ENCODE results near the gene KIFBP. TPM values are rescaled to one million over a fixed set of nuclear protein-coding genes. Genes with fewer than 3 reads are reported as not detected.

KIFBP gene
- total RNA-seq, 1 experiment from 2014 or later, result 65.9 TPM

- Histone ChIP-seq H3K9me2 (replicated peaks; ENCODE audit: low read length) (no peaks in the 10 kb centered on the region), H3K4me3 (ENCODE audit: low read length) (no peak overlapping the region), H3K4me2 (ENCODE audit: low read length) (no peak overlapping the region), H3K27ac (ENCODE audit: low read length) (no peak overlapping the region), H3K79me2 (ENCODE audit: low read length) (no peaks in the 10 kb centered on the region), H3K27me3 (ENCODE audit: low read length) (no peaks in the 10 kb centered on the region), H3K9me3 (ENCODE audit: low read length) (no peaks in the 10 kb centered on the region), H3K9ac (ENCODE audit: low read length) (no peak overlapping the region), H2AFZ (ENCODE audit: low read length) (no peak overlapping the region), H3K4me1 (ENCODE audit: insufficient read depth, low read length) (peaks cover 36% of the 10 kb centered on the region), H3F3A (ENCODE audit: low read length, unreplicated experiment) (peaks cover 18% of the 10 kb centered on the region), H4K20me1 (ENCODE audit: low read length) (no peaks in the 10 kb centered on the region), H3K36me3 (ENCODE audit: low read depth, low read length) (no peaks in the 10 kb centered on the region)
- POLR2A ChIA-PET (ENCODE audit: unreplicated experiment), result no interaction called here
- DNase-seq, result no peak
- ATAC-seq, result no peak
- BruUV-seq (replicated peaks), result no TSS peak
- intact Hi-C loops (cut with micrococcal nuclease), result no loop called here
- CTCF ChIA-PET, result no interaction called here
- TF ChIP-seq, protein P1, sequence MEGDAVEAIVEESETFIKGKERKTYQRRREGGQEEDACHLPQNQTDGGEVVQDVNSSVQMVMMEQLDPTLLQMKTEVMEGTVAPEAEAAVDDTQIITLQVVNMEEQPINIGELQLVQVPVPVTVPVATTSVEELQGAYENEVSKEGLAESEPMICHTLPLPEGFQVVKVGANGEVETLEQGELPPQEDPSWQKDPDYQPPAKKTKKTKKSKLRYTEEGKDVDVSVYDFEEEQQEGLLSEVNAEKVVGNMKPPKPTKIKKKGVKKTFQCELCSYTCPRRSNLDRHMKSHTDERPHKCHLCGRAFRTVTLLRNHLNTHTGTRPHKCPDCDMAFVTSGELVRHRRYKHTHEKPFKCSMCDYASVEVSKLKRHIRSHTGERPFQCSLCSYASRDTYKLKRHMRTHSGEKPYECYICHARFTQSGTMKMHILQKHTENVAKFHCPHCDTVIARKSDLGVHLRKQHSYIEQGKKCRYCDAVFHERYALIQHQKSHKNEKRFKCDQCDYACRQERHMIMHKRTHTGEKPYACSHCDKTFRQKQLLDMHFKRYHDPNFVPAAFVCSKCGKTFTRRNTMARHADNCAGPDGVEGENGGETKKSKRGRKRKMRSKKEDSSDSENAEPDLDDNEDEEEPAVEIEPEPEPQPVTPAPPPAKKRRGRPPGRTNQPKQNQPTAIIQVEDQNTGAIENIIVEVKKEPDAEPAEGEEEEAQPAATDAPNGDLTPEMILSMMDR (conservative IDR thresholded peaks at IDR 0.05; ENCODE audit: low read depth, low read length), result no peak
- TF ChIP-seq EZH2 (IDR thresholded peaks at IDR 0.05; ENCODE audit: low read length, unreplicated experiment), result no peak
- no peak for TF ChIP-seq EZH2phosphoT487 (IDR thresholded peaks at IDR 0.05; ENCODE audit: borderline replicate concordance, low read length)
These were observed 76.2 kb downstream of the KIFBP start for GRCh38 chr10:69064762-69065328.

- H3K27ac ChIP-seq (ENCODE audit: low read length), result no peak overlapping the region
- H2AFZ ChIP-seq (ENCODE audit: low read length), result peak overlapping the region; percentile 6
- ATAC-seq, result no peak
These were observed 77.1 kb downstream of the KIFBP start for GRCh38 chr10:69065406-69066361.

More at GRCh38 chr10:69065406-69066361, 77.1 kb downstream of the KIFBP start:
- DNase-seq, result peak; percentile 59
- no peaks in the 10 kb centered on the region for H3K9me2 ChIP-seq (replicated peaks; ENCODE audit: low read length)
- CTCF ChIA-PET, result interaction anchor here (0.6 kb wide), 1 partner anchor 19 kb away, joined by 3 read pairs; no protein-coding TSS in a partner anchor
- no peak overlapping the region for H3K4me3 ChIP-seq (ENCODE audit: low read length)
- no peaks in the 10 kb centered on the region for H4K20me1 ChIP-seq (ENCODE audit: low read length)
- no peaks in the 10 kb centered on the region for H3K79me2 ChIP-seq (ENCODE audit: low read length)
- TF ChIP-seq EZH2phosphoT487 (IDR thresholded peaks at IDR 0.05; ENCODE audit: borderline replicate concordance, low read length) (no peak), EZH2 (IDR thresholded peaks at IDR 0.05; ENCODE audit: low read length, unreplicated experiment) (no peak)
- TF ChIP-seq, protein P1 (conservative IDR thresholded peaks at IDR 0.05; ENCODE audit: low read depth, low read length), result no peak
- peaks cover 35% of the 10 kb centered on the region for H3K4me1 ChIP-seq (ENCODE audit: insufficient read depth, low read length)
- peaks cover 18% of the 10 kb centered on the region for H3F3A ChIP-seq (ENCODE audit: low read length, unreplicated experiment)
- H3K36me3 ChIP-seq (ENCODE audit: low read depth, low read length), result no peaks in the 10 kb centered on the region
- no peaks in the 10 kb centered on the region for H3K9me3 ChIP-seq (ENCODE audit: low read length)
- H3K4me2 ChIP-seq (ENCODE audit: low read length), result no peak overlapping the region
- H3K27me3 ChIP-seq (ENCODE audit: low read length), result no peaks in the 10 kb centered on the region
- POLR2A ChIA-PET (ENCODE audit: unreplicated experiment), result no interaction called here
- intact Hi-C loops (cut with micrococcal nuclease), result no loop called here
- no TSS peak for BruUV-seq (replicated peaks)
- H3K9ac ChIP-seq (ENCODE audit: low read length), result no peak overlapping the region

Other genes with a start within 250 kb of the KIFBP start
- 1.4 and 3.2 TPM in 2 replicates for gene STOX1, start 161.3 kb upstream of the KIFBP start, total RNA-seq (2014; rRNA removed)
- 40.4 and 41.4 TPM in 2 replicates for gene DDX50, start 87.5 kb upstream of the KIFBP start, total RNA-seq (2014; rRNA removed)
- gene DDX21, start 32.6 kb upstream of the KIFBP start, total RNA-seq (2014; rRNA removed), result 159 and 169 TPM in 2 replicates
- gene SRGN, start 99.3 kb downstream of the KIFBP start, total RNA-seq (2014; rRNA removed), result 346 and 422 TPM in 2 replicates
- gene VPS26A, start 135.4 kb downstream of the KIFBP start, total RNA-seq (2014; rRNA removed), result 44.7 and 60.0 TPM in 2 replicates
- gene SUPV3L1, start 191.4 kb downstream of the KIFBP start, total RNA-seq (2014; rRNA removed), result 86.2 and 117 TPM in 2 replicates
- 0.44 and 1.2 TPM in 2 replicates for gene HKDC1, start 231.5 kb downstream of the KIFBP start, total RNA-seq (2014; rRNA removed)

Measured in PC-3 (cell line).